Body of pancreas (tissue), 4 donors: ENCODE results near the gene TIFAB.

Experiments
- POLR2A ChIP-seq, 3 donors: fragments of 450-650 bp; IDR thresholded peaks; one replicate each; pipeline ENCODE4 v1.6.1; 2016; ENCODE audit warnings: antibody characterized with exemption in 3 of 3, mild to moderate bottlenecking in 2 of 3
- TF ChIP-seq, protein P1 (sequence below), 7 experiments: fragments of 450-650 bp in 4 of 7; fragments of 200-600 bp in 3 of 7; sonication (generic) in 3 of 7; IDR thresholded peaks; one replicate each; pipeline ENCODE4 v1.5.1; 2016 to 2019; ENCODE audit warnings: antibody characterized with exemption in 7 of 7

DNA sequence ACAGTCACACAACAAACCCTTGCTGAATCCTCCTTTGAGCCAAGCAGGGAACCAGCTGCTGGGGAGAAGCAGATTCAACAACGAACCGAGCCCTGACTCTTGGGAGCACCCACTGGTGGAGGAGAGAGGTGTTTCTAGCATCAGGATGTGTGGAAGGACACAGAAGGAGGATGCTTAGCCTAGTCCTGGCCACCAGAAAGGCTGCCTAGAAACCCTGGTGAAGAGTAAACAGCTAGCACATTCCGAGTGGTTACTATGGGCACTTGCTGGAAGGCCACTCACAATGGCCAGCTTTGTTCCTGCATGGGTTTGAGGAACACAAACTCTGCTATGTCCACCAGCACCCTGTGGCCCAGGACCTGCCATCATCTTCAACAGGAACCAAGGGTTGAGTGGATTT, 1.8 kb downstream of the TIFAB start:
- TF ChIP-seq, protein P1, sequence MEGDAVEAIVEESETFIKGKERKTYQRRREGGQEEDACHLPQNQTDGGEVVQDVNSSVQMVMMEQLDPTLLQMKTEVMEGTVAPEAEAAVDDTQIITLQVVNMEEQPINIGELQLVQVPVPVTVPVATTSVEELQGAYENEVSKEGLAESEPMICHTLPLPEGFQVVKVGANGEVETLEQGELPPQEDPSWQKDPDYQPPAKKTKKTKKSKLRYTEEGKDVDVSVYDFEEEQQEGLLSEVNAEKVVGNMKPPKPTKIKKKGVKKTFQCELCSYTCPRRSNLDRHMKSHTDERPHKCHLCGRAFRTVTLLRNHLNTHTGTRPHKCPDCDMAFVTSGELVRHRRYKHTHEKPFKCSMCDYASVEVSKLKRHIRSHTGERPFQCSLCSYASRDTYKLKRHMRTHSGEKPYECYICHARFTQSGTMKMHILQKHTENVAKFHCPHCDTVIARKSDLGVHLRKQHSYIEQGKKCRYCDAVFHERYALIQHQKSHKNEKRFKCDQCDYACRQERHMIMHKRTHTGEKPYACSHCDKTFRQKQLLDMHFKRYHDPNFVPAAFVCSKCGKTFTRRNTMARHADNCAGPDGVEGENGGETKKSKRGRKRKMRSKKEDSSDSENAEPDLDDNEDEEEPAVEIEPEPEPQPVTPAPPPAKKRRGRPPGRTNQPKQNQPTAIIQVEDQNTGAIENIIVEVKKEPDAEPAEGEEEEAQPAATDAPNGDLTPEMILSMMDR (IDR thresholded peaks at IDR 0.05) = no peak
- TF ChIP-seq POLR2A (IDR thresholded peaks at IDR 0.05) = no peak
